ENCODE measurements around the gene ZKSCAN4. TPM values are rescaled to one million over a fixed set of nuclear protein-coding genes. Genes with fewer than 3 reads are reported as not detected.

ZKSCAN4 gene
- total and polyA plus RNA-seq, 2 of the 8 experiments (the other 6 are each of a cell fraction or from before 2014, with no cell fraction given) = 2.2 to 6.6 TPM

DNA sequence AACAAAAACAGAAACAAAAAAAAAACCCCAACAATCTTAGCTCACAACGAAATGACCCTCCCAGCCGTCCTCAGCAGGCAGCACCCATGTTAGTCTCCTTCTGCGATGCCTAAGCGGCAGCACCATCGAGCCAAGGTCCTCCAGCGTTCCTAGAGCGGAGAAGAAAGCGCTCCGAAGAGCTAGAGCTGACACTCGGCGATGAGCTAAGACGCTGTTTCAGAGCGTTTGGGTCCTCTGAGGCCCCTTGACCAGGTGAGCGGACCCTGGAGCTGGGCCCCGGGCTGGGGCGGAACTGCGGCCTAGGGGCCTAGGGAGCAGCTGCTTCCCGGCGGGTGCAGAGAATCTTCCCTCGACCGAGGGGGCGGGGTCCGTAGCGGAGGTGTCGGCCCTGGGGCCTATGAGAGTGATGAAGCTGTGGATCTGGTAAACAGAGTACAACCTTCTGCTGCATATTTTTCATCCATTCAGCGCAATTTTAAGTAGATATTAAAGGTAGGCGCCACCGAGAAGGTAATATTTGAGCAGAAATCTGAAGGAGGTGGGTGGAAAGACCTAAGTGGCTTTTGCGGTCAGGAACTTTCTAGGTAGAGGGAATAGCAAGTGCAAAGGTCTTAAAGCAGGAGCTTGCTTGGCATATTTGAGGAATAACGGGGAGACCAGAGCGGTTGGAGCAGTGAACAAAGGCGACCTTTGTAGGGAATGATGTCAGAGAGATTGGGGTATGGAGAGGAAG lies 15.1 kb upstream of the ZKSCAN4 start, which contains the start of gene ZSCAN26 (continued):
- TF ChIP-seq TAF1 (IDR thresholded peaks at IDR 0.05; ENCODE audit: low read depth, low read length) (peak; percentile 95), RBBP5 (IDR thresholded peaks at IDR 0.05; ENCODE audit: borderline replicate concordance, low read depth, low read length) (peak; percentile 68; the same call in 1 of the 2 replicates), KDM1A (IDR thresholded peaks at IDR 0.05; ENCODE audit: borderline replicate concordance, low read length) (no peak), ASH2L (IDR thresholded peaks at IDR 0.05; ENCODE audit: low read length) (peak; percentile 97), SRF (IDR thresholded peaks at IDR 0.05; ENCODE audit: low read depth, low read length) (no peak), PHF8 (conservative IDR thresholded peaks at IDR 0.05; ENCODE audit: low read depth, low read length) (peak; percentile 84), SUZ12 (IDR thresholded peaks at IDR 0.05; ENCODE audit: low read length) (no peak), TCF12 (IDR thresholded peaks at IDR 0.05; ENCODE audit: low read depth, low read length) (peak; percentile 17; the same call in 1 of the 2 replicates), CBX5 (IDR thresholded peaks at IDR 0.05; ENCODE audit: low read depth, low read length) (no peak), SP4 (IDR thresholded peaks at IDR 0.05; ENCODE audit: low read length) (0 out of 2 replicates have a peak, but pooled peaks have one; percentile 65), JUND (IDR thresholded peaks at IDR 0.05; ENCODE audit: low read length) (0 out of 2 replicates have a peak, but pooled peaks have one; percentile 31), TBP (IDR thresholded peaks at IDR 0.05; ENCODE audit: low read depth, low read length) (peak; percentile 92)
- TF ChIP-seq, protein P1, sequence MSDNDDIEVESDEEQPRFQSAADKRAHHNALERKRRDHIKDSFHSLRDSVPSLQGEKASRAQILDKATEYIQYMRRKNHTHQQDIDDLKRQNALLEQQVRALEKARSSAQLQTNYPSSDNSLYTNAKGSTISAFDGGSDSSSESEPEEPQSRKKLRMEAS (IDR thresholded peaks at IDR 0.05) = peak; percentile 48; the same call in 1 of the 2 replicates
